RWPE2 (cell line): Measurements from ENCODE around the gene HLA-DQB2.

ENCODE experiments used
- ATAC-seq: fragments of 200-7000 bp; cut with Tn5 transposase; 3 replicates; pipeline ENCODE4 v1.9.1; 2021; ENCODE audit warnings: low read depth
- DNase-seq: peaks from one replicate; pipeline ENCODE4 v3.0.0-alpha.2; 2020; ENCODE audit warnings: low spot score
- H3K27ac ChIP-seq: fragments of 450-650 bp; 2 replicates; pipeline ENCODE4 v1.5.1; 2017; ENCODE audit warnings: mild to moderate bottlenecking; ENCODE audit not compliant: poor library complexity, severe bottlenecking
- H3K27me3 ChIP-seq: fragments of 250-450 bp; sonication (Bioruptor Pico); 2 replicates; pipeline ENCODE4 v1.5.1; 2021; ENCODE audit warnings: mild to moderate bottlenecking, moderate library complexity; ENCODE audit not compliant: insufficient read depth, poor library complexity, severe bottlenecking
- H3K36me3 ChIP-seq: fragments of 250-450 bp; sonication (Bioruptor Pico); 2 replicates; pipeline ENCODE4 v1.5.1; 2020; ENCODE audit warnings: low read depth, mild to moderate bottlenecking, moderate library complexity
- H3K4me1 ChIP-seq: fragments of 250-450 bp; sonication (Bioruptor Pico); 2 replicates; pipeline ENCODE4 v1.5.1; 2021; ENCODE audit warnings: mild to moderate bottlenecking, moderate library complexity; ENCODE audit not compliant: insufficient read depth, poor library complexity, severe bottlenecking
- H3K4me3 ChIP-seq: fragments of 250-450 bp; sonication (Bioruptor Pico); 2 replicates; pipeline ENCODE4 v1.5.1; 2021; ENCODE audit warnings: mild to moderate bottlenecking, moderate library complexity; ENCODE audit not compliant: severe bottlenecking
- H3K9me3 ChIP-seq: fragments of 250-450 bp; sonication (Bioruptor Pico); 2 replicates; pipeline ENCODE4 v1.5.1; 2021; ENCODE audit warnings: mild to moderate bottlenecking, moderate library complexity; ENCODE audit not compliant: severe bottlenecking
- TF ChIP-seq, protein P1 (sequence below): fragments of 450-650 bp; IDR thresholded peaks from one replicate; pipeline ENCODE4 v1.5.1; 2017; ENCODE audit warnings: mild to moderate bottlenecking, moderate library complexity; ENCODE audit not compliant: poor library complexity, severe bottlenecking

The HLA-DQB2 gene

DNA sequence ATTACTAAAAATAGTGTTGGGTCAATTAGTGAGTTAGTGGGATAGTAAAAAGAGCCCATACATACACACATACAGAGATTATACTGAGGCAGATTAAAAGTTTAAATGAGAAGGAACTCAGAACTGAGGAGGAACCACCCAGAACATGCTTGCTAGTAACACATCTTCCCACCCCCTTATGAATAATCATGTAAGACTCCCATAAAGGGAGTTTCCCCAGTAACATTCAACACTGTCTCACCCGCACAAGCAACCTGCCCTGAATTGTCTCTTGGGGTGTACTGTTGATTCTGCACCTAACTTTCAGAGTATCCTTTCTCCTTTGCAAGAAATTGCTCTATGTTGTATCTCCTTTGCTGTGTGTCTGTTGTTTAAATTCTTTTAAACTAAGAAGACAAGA, 11.1 kb upstream of the HLA-DQB2 start:
- ATAC-seq = no peak

DNA sequence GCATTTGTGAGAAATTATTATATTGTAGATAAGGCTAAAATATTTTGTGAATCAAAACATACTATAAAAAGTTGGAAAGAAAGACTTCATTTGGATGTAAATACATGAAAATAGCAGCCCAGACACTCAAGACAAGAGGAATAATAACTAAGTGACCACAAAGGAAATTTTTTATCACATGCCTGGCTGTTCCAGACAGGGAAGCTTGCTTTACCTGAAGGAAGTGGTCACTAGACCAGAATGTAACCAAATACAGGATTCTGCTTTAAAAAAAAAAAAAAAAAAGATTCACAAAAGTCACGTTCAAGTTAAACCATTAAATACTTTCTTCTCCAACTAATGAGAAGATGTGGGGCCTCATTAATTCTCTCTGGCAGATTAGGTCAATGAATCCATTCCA, 9.3 kb upstream of the HLA-DQB2 start:
- Histone ChIP-seq H3K9me3 (no peaks in the 10 kb centered on the region), H3K36me3 (no peaks in the 10 kb centered on the region), H3K4me3 (no peak overlapping the region), H3K27me3 (peaks cover 48% of the 10 kb centered on the region), H3K27ac (no peak overlapping the region), H3K4me1 (no peaks in the 10 kb centered on the region)
- TF ChIP-seq, protein P1, sequence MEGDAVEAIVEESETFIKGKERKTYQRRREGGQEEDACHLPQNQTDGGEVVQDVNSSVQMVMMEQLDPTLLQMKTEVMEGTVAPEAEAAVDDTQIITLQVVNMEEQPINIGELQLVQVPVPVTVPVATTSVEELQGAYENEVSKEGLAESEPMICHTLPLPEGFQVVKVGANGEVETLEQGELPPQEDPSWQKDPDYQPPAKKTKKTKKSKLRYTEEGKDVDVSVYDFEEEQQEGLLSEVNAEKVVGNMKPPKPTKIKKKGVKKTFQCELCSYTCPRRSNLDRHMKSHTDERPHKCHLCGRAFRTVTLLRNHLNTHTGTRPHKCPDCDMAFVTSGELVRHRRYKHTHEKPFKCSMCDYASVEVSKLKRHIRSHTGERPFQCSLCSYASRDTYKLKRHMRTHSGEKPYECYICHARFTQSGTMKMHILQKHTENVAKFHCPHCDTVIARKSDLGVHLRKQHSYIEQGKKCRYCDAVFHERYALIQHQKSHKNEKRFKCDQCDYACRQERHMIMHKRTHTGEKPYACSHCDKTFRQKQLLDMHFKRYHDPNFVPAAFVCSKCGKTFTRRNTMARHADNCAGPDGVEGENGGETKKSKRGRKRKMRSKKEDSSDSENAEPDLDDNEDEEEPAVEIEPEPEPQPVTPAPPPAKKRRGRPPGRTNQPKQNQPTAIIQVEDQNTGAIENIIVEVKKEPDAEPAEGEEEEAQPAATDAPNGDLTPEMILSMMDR = no peak
- no peak for DNase-seq
- no peak for ATAC-seq

More for the DNA sequence above, 11.1 kb upstream of the HLA-DQB2 start:
- Histone ChIP-seq H3K36me3 (no peaks in the 10 kb centered on the region), H3K9me3 (no peaks in the 10 kb centered on the region), H3K4me3 (no peak overlapping the region), H3K4me1 (no peaks in the 10 kb centered on the region), H3K27me3 (peaks cover 36% of the 10 kb centered on the region), H3K27ac (no peak overlapping the region)
- no peak for DNase-seq
- TF ChIP-seq, protein P1 = no peak

DNA sequence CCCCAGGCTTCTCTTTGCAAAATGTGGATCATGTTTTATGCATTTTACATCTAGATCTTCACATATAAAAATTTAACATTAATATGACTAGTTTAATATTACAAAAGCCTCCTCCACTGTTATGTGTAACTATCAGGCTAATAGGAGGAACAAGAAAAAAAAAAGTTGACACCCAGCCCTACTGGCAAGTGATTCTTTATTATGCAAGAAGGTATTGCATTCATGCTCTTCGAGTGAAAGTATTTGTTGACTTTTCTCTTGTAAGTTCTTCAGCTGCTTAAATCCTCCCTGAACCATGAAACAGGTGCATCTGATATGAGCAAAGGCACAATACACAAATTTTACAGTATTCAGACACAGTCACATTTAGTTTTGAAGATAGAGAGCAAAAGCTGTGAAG, 716 bp upstream of the HLA-DQB2 start:
- H3K4me1 ChIP-seq = no peaks in the 10 kb centered on the region
- H3K27me3 ChIP-seq = peaks cover 56% of the 10 kb centered on the region
- TF ChIP-seq, protein P1 = no peak
- no peak for DNase-seq
- H3K9me3 ChIP-seq = no peaks in the 10 kb centered on the region
- H3K27ac ChIP-seq = no peak overlapping the region
- no peak overlapping the region for H3K4me3 ChIP-seq
- ATAC-seq = no peak
- no peaks in the 10 kb centered on the region for H3K36me3 ChIP-seq

DNA sequence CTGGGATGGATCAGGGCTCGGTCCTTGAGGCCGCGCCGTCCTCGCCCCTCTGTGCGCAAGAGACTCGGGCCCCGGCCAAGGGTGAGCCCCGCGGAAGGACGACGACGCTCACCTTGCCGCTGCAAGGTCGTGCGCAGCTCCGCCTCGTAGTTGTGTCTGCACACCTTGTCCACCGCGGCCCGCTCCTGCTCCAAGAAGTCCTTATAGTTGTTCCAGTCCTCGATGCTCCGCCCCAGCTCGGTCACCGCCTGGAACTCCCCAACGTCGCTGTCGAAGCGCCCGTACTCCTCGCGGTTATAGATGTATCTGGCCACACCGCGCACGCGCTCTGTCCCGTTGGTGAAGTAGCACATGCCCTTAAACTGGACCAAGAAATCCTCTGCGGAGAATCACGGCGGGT, 1.8 kb downstream of the HLA-DQB2 start:
- Histone ChIP-seq H3K36me3 (no peaks in the 10 kb centered on the region), H3K27me3 (peaks cover 38% of the 10 kb centered on the region), H3K4me1 (no peaks in the 10 kb centered on the region), H3K9me3 (no peaks in the 10 kb centered on the region), H3K4me3 (no peak overlapping the region), H3K27ac (no peak overlapping the region)
- TF ChIP-seq, protein P1 = no peak
- ATAC-seq (no peak), DNase-seq (no peak)

DNA sequence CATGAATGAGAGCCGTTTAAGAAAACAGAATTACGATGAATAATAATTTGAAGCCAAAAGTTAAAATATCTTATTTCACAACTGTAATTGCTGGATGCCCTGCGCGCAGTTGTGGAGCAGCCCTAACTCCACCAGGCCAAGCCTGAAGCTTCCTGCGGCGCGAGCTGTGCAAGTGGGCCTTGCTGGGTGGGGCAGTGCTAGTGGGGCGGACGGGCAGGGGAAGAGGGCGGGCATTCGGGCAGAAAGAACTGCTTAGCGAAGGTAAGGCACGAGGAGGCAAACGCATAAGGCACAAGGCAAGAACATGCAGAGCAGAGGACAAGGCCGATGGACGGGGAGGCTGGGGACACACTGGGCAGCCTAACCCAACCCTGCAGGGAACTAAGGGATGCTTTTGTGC, 2.3 kb downstream of the HLA-DQB2 start:
- no peak for ATAC-seq
- TF ChIP-seq, protein P1 = no peak
- H3K4me1 ChIP-seq = no peaks in the 10 kb centered on the region
- no peaks in the 10 kb centered on the region for H3K9me3 ChIP-seq
- no peak overlapping the region for H3K27ac ChIP-seq
- H3K4me3 ChIP-seq = no peak overlapping the region
- H3K27me3 ChIP-seq = peaks cover 36% of the 10 kb centered on the region
- DNase-seq = no peak
- no peaks in the 10 kb centered on the region for H3K36me3 ChIP-seq
